B cell (primary cell): Measurements from ENCODE around the gene PLEKHA8. TPM values are rescaled to one million over a fixed set of nuclear protein-coding genes. Genes with fewer than 3 reads are reported as not detected.

Experiments
- ATAC-seq: fragments of 200-7000 bp; cut with Tn5 transposase; one replicate; pipeline ENCODE4 v1.10.0; 2021; ENCODE audit warnings: low read depth, mild to moderate bottlenecking, moderate number of reproducible peaks, moderate library complexity
- CTCF ChIA-PET: fragments of 350-600 bp; sonication (Branson Sonifier 250); formaldehyde crosslinking; loops from one replicate; lab custom pipeline; 2021; ENCODE audit warnings: antibody characterized with exemption, inconsistent platforms; lab: Charles Lee
- POLR2A ChIA-PET: fragments of 350-600 bp; sonication (Branson Sonifier 250); formaldehyde crosslinking; loops from one replicate; lab custom pipeline; 2021; ENCODE audit warnings: antibody characterized with exemption; lab: Charles Lee
- DNase-seq: peaks from one replicate; pipeline ENCODE4 v3.0.0; 2013
- H2AFZ ChIP-seq: 2 replicates; pipeline ENCODE4 v1.6.1; 2012; ENCODE audit warnings: mild to moderate bottlenecking, low read depth, low read length; ENCODE audit not compliant: insufficient read depth, poor library complexity, severe bottlenecking
- H3K27ac ChIP-seq, 2 donors: 1 replicate in 1 of 2; 2 replicates in 1 of 2; pipeline ENCODE4 v1.5.1; 2012 to 2013; ENCODE audit warnings: low read length in 2 of 2, mild to moderate bottlenecking in 2 of 2, moderate library complexity in 1 of 2
- H3K27me3 ChIP-seq, 4 experiments: fragments of 200-600 bp in 1 of 4; sonication (generic) in 1 of 4; replicated peaks in 1 of 4; 1 replicate in 2 of 4; 2 replicates in 2 of 4; pipeline versions ENCODE4 v1.6.1 to v1.7.0; 2013 to 2016; ENCODE audit warnings: low read length in 3 of 4, mild to moderate bottlenecking in 2 of 4, mixed read lengths in 1 of 4, moderate library complexity in 1 of 4; ENCODE audit not compliant: insufficient read depth in 4 of 4, control insufficient read depth in 3 of 4; ENCODE audit errors: control extremely low read depth in 1 of 4
- H3K36me3 ChIP-seq, 2 experiments: replicated peaks in 1 of 2; 1 replicate in 1 of 2; 2 replicates in 1 of 2; pipeline versions ENCODE4 v1.6.1 to v1.7.1; 2013; ENCODE audit warnings: low read length in 1 of 2; ENCODE audit not compliant: insufficient read depth in 2 of 2, control insufficient read depth in 1 of 2; ENCODE audit errors: control extremely low read depth in 1 of 2, extremely low read depth in 1 of 2
- H3K4me1 ChIP-seq, 2 donors: fragments of 200-600 bp in 1 of 2; sonication (generic) in 1 of 2; 1 replicate in 1 of 2; 2 replicates in 1 of 2; pipeline versions ENCODE4 v1.5.1 to v1.6.1; 2013 to 2017; ENCODE audit warnings: low read length in 2 of 2; ENCODE audit not compliant: control insufficient read depth in 2 of 2, insufficient read depth in 2 of 2
- H3K4me2 ChIP-seq: replicated peaks from 2 replicates; pipeline ENCODE3; 2012; ENCODE audit warnings: mild to moderate bottlenecking, low read depth, low read length; ENCODE audit not compliant: poor library complexity, severe bottlenecking
- H3K4me3 ChIP-seq, 5 experiments: fragments of 200-600 bp in 1 of 5; sonication (generic) in 1 of 5; 1 replicate in 3 of 5; 2 replicates in 2 of 5; pipeline versions ENCODE4 v1.5.1 to v1.7.0; 2011 to 2016; ENCODE audit warnings: low read length in 4 of 5, mild to moderate bottlenecking in 4 of 5, low read depth in 2 of 5, control low read depth in 1 of 5, moderate library complexity in 1 of 5; ENCODE audit not compliant: insufficient read depth in 1 of 5; ENCODE audit errors: control extremely low read depth in 1 of 5, extremely low read depth in 1 of 5
- H3K79me2 ChIP-seq: fragments of 200-600 bp; sonication (generic); one replicate; pipeline ENCODE4 v1.6.0; 2016; ENCODE audit warnings: low read length; ENCODE audit not compliant: control insufficient read depth, insufficient read depth
- H3K9ac ChIP-seq: fragments of 200-600 bp; sonication (generic); 2 replicates; pipeline ENCODE4 v1.6.1; 2017; ENCODE audit warnings: mild to moderate bottlenecking, low read length, moderate library complexity
- H3K9me3 ChIP-seq, 3 donors: one replicate each; pipeline versions ENCODE4 v1.6.1 to v1.7.1; 2013; ENCODE audit warnings: low read length in 2 of 3; ENCODE audit not compliant: control insufficient read depth in 2 of 3, insufficient read depth in 1 of 3; ENCODE audit errors: control extremely low read depth in 1 of 3
- H4K20me1 ChIP-seq: 2 replicates; pipeline ENCODE4 v1.6.0; 2012; ENCODE audit warnings: mild to moderate bottlenecking, low read length; ENCODE audit not compliant: insufficient read depth, control insufficient read depth, poor library complexity, severe bottlenecking
- H3K27ac Mint-ChIP-seq: one replicate; pipeline ENCODE4 v1.8.0; 2021; ENCODE audit warnings: mixed read lengths
- H3K27me3 Mint-ChIP-seq: one replicate; pipeline ENCODE4 v1.8.0; 2021; ENCODE audit warnings: mixed read lengths
- H3K4me1 Mint-ChIP-seq: one replicate; pipeline ENCODE4 v1.8.0; 2021; ENCODE audit warnings: mixed read lengths
- H3K4me3 Mint-ChIP-seq: one replicate; pipeline ENCODE4 v1.8.0; 2021; ENCODE audit warnings: mixed read lengths
- H3K9me3 Mint-ChIP-seq: one replicate; pipeline ENCODE4 v1.8.0; 2022; ENCODE audit warnings: mixed read lengths; ENCODE audit not compliant: insufficient read depth
- EZH2 ChIP-seq: IDR thresholded peaks from 2 replicates; pipeline ENCODE4 v1.6.1; 2012; ENCODE audit warnings: borderline replicate concordance, low read depth, mild to moderate bottlenecking, moderate library complexity, low read length; ENCODE audit not compliant: insufficient read depth, poor library complexity, severe bottlenecking
- WGBS: methylation state at CpG from one replicate; pipeline ENCODE4 v1.1.5; 2013; ENCODE audit warnings: missing lambda C conversion rate; ENCODE audit not compliant: insufficient coverage; 5-methylcytosine and 5-hydroxymethylcytosine counted together
- intact Hi-C: fragments of 100-400 bp; cut with micrococcal nuclease; formaldehyde crosslinking; loops from one replicate; pipeline ENCODE4 v1.10.0; 2022
- polyA plus RNA-seq: library from polyadenylated mRNA; depleted of rRNA; stranded (reverse); fragments of >200 nt; gene quantifications from 2 replicates; pipeline ENCODE4 v1.2.3, GENCODE V29; 2012
- total RNA-seq, 2 donors: library from RNA; stranded (reverse); fragments of 120-200 nt in 1 of 2; gene quantifications; 1 replicate in 1 of 2; 2 replicates in 1 of 2; pipeline versions ENCODE4 v1.2.3 to v1.2.4, GENCODE V29; 2013 to 2022
- TF ChIP-seq, protein P1 (sequence below): fragments of 200-600 bp; IDR thresholded peaks from one replicate; pipeline ENCODE4 v1.8.0; 2022; ENCODE audit warnings: antibody characterized with exemption, mild to moderate bottlenecking

Gene PLEKHA8
- total and polyA plus RNA-seq, 2 donors (not counting 1 experiment from before 2014, with no cell fraction given): 1.7 to 10.5 TPM

GRCh38 chr7:30028749-30029635 lies 780 bp downstream of the PLEKHA8 start:
- Histone ChIP-seq H3K4me1 (peaks cover 20 to 27% of the 10 kb centered on the region in 2 donors), H3K27ac (peak overlapping the region; percentile 65 to 84), H3K9me3 (no peaks in the 10 kb centered on the region), H3K4me2 (peak overlapping the region; percentile 90), H3K9ac (peak overlapping the region; percentile 86), H3K4me3 (peak overlapping the region; percentile 73 to 97 (median 88)), H3K27me3 (no peaks in the 10 kb centered on the region), H3K79me2 (peaks cover 6% of the 10 kb centered on the region), H3K36me3 (no peaks in the 10 kb centered on the region), H2AFZ (peak overlapping the region; percentile 98), H4K20me1 (no peaks in the 10 kb centered on the region)
- peak overlapping the region; percentile 88 for H3K27ac Mint-ChIP-seq
- H3K4me3 Mint-ChIP-seq: no peak overlapping the region
- H3K4me1 Mint-ChIP-seq: peaks cover 22% of the 10 kb centered on the region
- H3K27me3 Mint-ChIP-seq: no peaks in the 10 kb centered on the region
- ChIA-PET CTCF (interaction anchor here (1.0 to 3.0 kb wide), 5 partner anchors 33 to 74 kb away, joined by 3 to 23 read pairs (median 4); no protein-coding TSS in a partner anchor), POLR2A (interaction anchor here (0.6 to 0.8 kb wide), 3 partner anchors 41 to 1099 kb away, joined by 3 to 6 read pairs (median 6); no protein-coding TSS in a partner anchor)
- WGBS: under 1% methylated on average over 37 of the region's 42 CpGs
- ATAC-seq (peak; percentile 13), DNase-seq (no peak)
- TF ChIP-seq EZH2: no peak
- TF ChIP-seq, protein P1, sequence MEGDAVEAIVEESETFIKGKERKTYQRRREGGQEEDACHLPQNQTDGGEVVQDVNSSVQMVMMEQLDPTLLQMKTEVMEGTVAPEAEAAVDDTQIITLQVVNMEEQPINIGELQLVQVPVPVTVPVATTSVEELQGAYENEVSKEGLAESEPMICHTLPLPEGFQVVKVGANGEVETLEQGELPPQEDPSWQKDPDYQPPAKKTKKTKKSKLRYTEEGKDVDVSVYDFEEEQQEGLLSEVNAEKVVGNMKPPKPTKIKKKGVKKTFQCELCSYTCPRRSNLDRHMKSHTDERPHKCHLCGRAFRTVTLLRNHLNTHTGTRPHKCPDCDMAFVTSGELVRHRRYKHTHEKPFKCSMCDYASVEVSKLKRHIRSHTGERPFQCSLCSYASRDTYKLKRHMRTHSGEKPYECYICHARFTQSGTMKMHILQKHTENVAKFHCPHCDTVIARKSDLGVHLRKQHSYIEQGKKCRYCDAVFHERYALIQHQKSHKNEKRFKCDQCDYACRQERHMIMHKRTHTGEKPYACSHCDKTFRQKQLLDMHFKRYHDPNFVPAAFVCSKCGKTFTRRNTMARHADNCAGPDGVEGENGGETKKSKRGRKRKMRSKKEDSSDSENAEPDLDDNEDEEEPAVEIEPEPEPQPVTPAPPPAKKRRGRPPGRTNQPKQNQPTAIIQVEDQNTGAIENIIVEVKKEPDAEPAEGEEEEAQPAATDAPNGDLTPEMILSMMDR: no peak
- H3K9me3 Mint-ChIP-seq: no peaks in the 10 kb centered on the region
- intact Hi-C loops: loop anchor here (1.0 to 10.0 kb wide), 4 partner anchors 318 to 476 kb away; partner anchors contain the start of gene NOD1
